ENCODE data around the gene CMSS1.

- TF ChIP-seq YY2 (tag by site-specific recombination; IDR thresholded peaks at IDR 0.05) (no peak), ZNF366 (tag by site-specific recombination; conservative IDR thresholded peaks at IDR 0.05) (no peak), CTCF (tag by site-specific recombination; IDR thresholded peaks at IDR 0.05) (no peak), RBAK (tag by site-specific recombination; IDR thresholded peaks at IDR 0.05) (no peak), ZNF174 (tag by site-specific recombination; IDR thresholded peaks at IDR 0.05) (no peak)
Observed at GRCh38 chr3:99810403-99810802, 7.3 kb upstream of the CMSS1 start.
